HepG2 (cell line): Measurements from ENCODE around the gene GAREM1. TPM values are rescaled to one million over a fixed set of nuclear protein-coding genes. Genes with fewer than 3 reads are reported as not detected.

Source experiments
- ATAC-seq: fragments of 200-7000 bp; cut with Tn5 transposase; 3 replicates; pipeline ENCODE4 v1.9.1; 2020; ENCODE audit warnings: mild to moderate bottlenecking, moderate library complexity
- BruUV-seq: library from RNA; stranded (reverse); fragments of 400-500 nt; replicated peaks from 2 replicates; lab custom pipeline; 2021; lab: Mats Ljungman, UMichigan
- CTCF ChIA-PET: fragments of 300-600 bp; formaldehyde crosslinking; extraction: SDS; loops from one replicate; lab custom pipeline; 2021; ENCODE audit warnings: low total read pairs, inconsistent platforms, low intra/inter-chr PET ratio; lab: Yijun Ruan, JAX
- POLR2A ChIA-PET: fragments of 350-600 bp; sonication (Branson Sonifier 250); formaldehyde crosslinking; loops from one replicate; lab custom pipeline; 2020; ENCODE audit warnings: antibody characterized with exemption, inconsistent platforms; lab: Yijun Ruan, JAX
- DNase-seq: peaks from one replicate; pipeline ENCODE4 v3.0.0-alpha.2; 2015; ENCODE audit warnings: low spot score
- FAIRE-seq: peaks from 3 replicates; lab custom pipeline; 2011; peaks lifted over from hg19 to GRCh38; lab: Jason Lieb, UNC
- H2AFZ ChIP-seq: one replicate; pipeline ENCODE4 v1.6.1; 2011; ENCODE audit warnings: low read length, inconsistent platforms
- H3K27ac ChIP-seq: fragments of 300-600 bp; 3 replicates; pipeline ENCODE4 v1.8.0; 2011; ENCODE audit warnings: mixed run types, mild to moderate bottlenecking, mixed read lengths, low read length, inconsistent platforms; ENCODE audit not compliant: insufficient read depth; ENCODE audit errors: extremely low read length
- H3K27me3 ChIP-seq, 2 experiments: fragments of 200-600 bp in 1 of 2; 2 replicates in 1 of 2; 3 replicates in 1 of 2; pipeline versions ENCODE4 v1.6.0 to v1.8.0; 2011; ENCODE audit warnings: low read length in 2 of 2, mild to moderate bottlenecking in 2 of 2, moderate library complexity in 2 of 2, inconsistent platforms in 1 of 2; ENCODE audit not compliant: insufficient read depth in 2 of 2, control insufficient read depth in 1 of 2
- H3K36me3 ChIP-seq, 2 experiments: fragments of 200-600 bp in 1 of 2; replicated peaks in 1 of 2; 2 replicates in 1 of 2; 3 replicates in 1 of 2; pipeline versions ENCODE4 v1.5.1 to v1.8.0; 2011; ENCODE audit warnings: low read length in 2 of 2, inconsistent platforms in 1 of 2; ENCODE audit not compliant: insufficient read depth in 2 of 2, control insufficient read depth in 1 of 2
- H3K4me1 ChIP-seq: 2 replicates; pipeline ENCODE4 v1.5.1; 2012; ENCODE audit warnings: low read length, inconsistent platforms; ENCODE audit not compliant: insufficient read depth
- H3K4me2 ChIP-seq: 2 replicates; pipeline ENCODE4 v1.6.0; 2011; ENCODE audit warnings: low read depth, low read length, inconsistent platforms
- H3K4me3 ChIP-seq, 3 experiments: fragments of 200-600 bp in 1 of 3; sonication (generic), shearing (Covaris generic) in 1 of 3; replicated peaks in 1 of 3; 2 replicates each; pipeline ENCODE4 v1.5.1; 2011 to 2016; ENCODE audit warnings: low read length in 3 of 3, inconsistent platforms in 2 of 3, low read depth in 2 of 3, mild to moderate bottlenecking in 2 of 3, control low read depth in 1 of 3, mixed read lengths in 1 of 3; ENCODE audit not compliant: insufficient read depth in 1 of 3
- H3K79me2 ChIP-seq: one replicate; pipeline ENCODE4 v1.6.1; 2011; ENCODE audit warnings: low read length, inconsistent platforms; ENCODE audit not compliant: insufficient read depth
- H3K9ac ChIP-seq: 2 replicates; pipeline ENCODE4 v1.6.0; 2011; ENCODE audit warnings: mild to moderate bottlenecking, low read depth, low read length, inconsistent platforms; ENCODE audit not compliant: insufficient read depth
- H3K9me3 ChIP-seq: 2 replicates; pipeline ENCODE4 v1.5.1; 2012; ENCODE audit warnings: mild to moderate bottlenecking, low read length
- H4K20me1 ChIP-seq: 2 replicates; pipeline ENCODE4 v1.6.0; 2011; ENCODE audit warnings: inconsistent platforms, mild to moderate bottlenecking, low read length, moderate library complexity; ENCODE audit not compliant: insufficient read depth
- HNF4A ChIP-seq: sonication (generic); formaldehyde crosslinking; IDR thresholded peaks from 2 replicates; pipeline ENCODE4 v1.4.0; 2020; ENCODE audit warnings: missing genetic modification reagents
- KDM1A ChIP-seq: IDR thresholded peaks from 2 replicates; pipeline ENCODE4 v1.6.1; 2016; ENCODE audit warnings: missing compliant biosample characterization
- KLF12 ChIP-seq: sonication (generic); formaldehyde crosslinking; IDR thresholded peaks from 2 replicates; pipeline ENCODE4 v1.4.0; 2020; ENCODE audit warnings: missing genetic modification reagents, borderline replicate concordance
- NR2F1 ChIP-seq, 2 experiments: fragments of 450-650 bp in 1 of 2; formaldehyde crosslinking in 1 of 2; IDR thresholded peaks; 2 replicates each; pipeline versions ENCODE4 v1.5.0 to v1.6.1; 2016 to 2020; ENCODE audit warnings: mild to moderate bottlenecking in 1 of 2, missing compliant biosample characterization in 1 of 2, missing genetic modification reagents in 1 of 2, moderate library complexity in 1 of 2
- POLR2A ChIP-seq, 2 experiments: IDR thresholded peaks; 2 replicates each; pipeline ENCODE4 v1.6.1; 2011; ENCODE audit warnings: low read depth in 2 of 2, low read length in 2 of 2, mild to moderate bottlenecking in 1 of 2, moderate library complexity in 1 of 2; ENCODE audit not compliant: insufficient read depth in 1 of 2
- SCMH1 ChIP-seq: sonication (generic); formaldehyde crosslinking; IDR thresholded peaks from 2 replicates; pipeline ENCODE4 v1.9.0; 2021; ENCODE audit warnings: missing genetic modification reagents, mild to moderate bottlenecking, borderline replicate concordance
- ZKSCAN5 ChIP-seq: sonication (generic); formaldehyde crosslinking; IDR thresholded peaks from 2 replicates; pipeline ENCODE4 v1.5.1; 2020; ENCODE audit warnings: mild to moderate bottlenecking, missing genetic modification reagents
- ZNF10 ChIP-seq: sonication (generic); formaldehyde crosslinking; IDR thresholded peaks from 2 replicates; pipeline ENCODE4 v1.4.0; 2020; ENCODE audit warnings: mild to moderate bottlenecking, low read depth, missing genetic modification reagents, borderline replicate concordance
- ZNF367 ChIP-seq: sonication (generic); formaldehyde crosslinking; IDR thresholded peaks from 2 replicates; pipeline ENCODE4 v1.4.0; 2020; ENCODE audit warnings: missing genetic modification reagents, borderline replicate concordance
- ZNF614 ChIP-seq: IDR thresholded peaks from 2 replicates; pipeline ENCODE4 v1.6.1; 2018; ENCODE audit warnings: missing biosample characterization, missing genetic modification reagents, inconsistent platforms, borderline replicate concordance
- WGBS: methylation state at CpG from one replicate; pipeline ENCODE4 v1.1.6; 2017; ENCODE audit warnings: low lambda C conversion rate; 5-methylcytosine and 5-hydroxymethylcytosine counted together
- in situ Hi-C: cut with HindIII; loops from 2 replicates; pipeline ENCODE4 v1.10.0; 2017; ENCODE audit warnings: low pct_unique_long_range_greater_than_20kb; ENCODE audit not compliant: extremely low pct_ligation_motif_present
- intact Hi-C: fragments of 100-400 bp; cut with micrococcal nuclease; formaldehyde crosslinking; loops from one replicate; pipeline ENCODE4 v1.10.0; 2022; ENCODE audit not compliant: unreplicated experiment
- polyA plus RNA-seq, 8 experiments: library from polyadenylated mRNA; depleted of rRNA in 3 of 8; stranded (reverse) in 7 of 8; unstranded in 1 of 8; fragments of >200 nt; fragmentation: Illumina TruSeq in 4 of 8; extraction: Trizol in 4 of 8; gene quantifications; 2 replicates each; pipeline versions ENCODE4 v1.2.1 to v1.2.3, GENCODE V29; 2011 to 2016; ENCODE audit warnings: low read depth in 4 of 8, missing spikeins in 1 of 8, mixed read lengths in 1 of 8; ENCODE audit not compliant: insufficient read depth in 1 of 8
- total RNA-seq, 5 experiments: library from RNA; depleted of rRNA; stranded (reverse); fragments of >200 nt; fragmentation: Illumina TruSeq; extraction: Trizol; gene quantifications; 2 replicates each; pipeline ENCODE4 v1.2.3, GENCODE V29; 2016; ENCODE audit warnings: low read depth in 1 of 5

The GAREM1 gene
- total and polyA plus RNA-seq, 2 of the 13 experiments (the other 11 are each of a cell fraction or from before 2014, with no cell fraction given), result 2.5 to 2.9 TPM

DNA sequence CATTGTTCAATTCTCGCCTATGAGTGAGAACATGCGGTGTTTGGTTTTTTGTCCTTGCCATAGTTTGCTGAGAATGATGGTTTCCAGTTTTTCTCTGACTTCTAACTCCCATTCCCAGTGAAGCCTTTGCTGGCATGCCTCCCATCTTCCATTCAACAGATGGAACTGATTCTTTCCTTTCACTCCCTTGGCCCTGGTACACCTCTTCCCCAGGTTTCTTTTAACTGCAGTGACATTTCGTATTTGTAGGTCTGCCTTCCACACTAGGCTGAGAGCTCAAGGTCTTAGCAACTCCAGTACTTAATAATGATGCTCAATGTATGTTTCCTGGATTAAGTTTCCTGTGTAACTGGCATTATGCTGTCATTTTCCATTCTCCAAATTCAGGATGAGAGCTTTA is 48.5 kb downstream of the GAREM1 start:
- Histone ChIP-seq H3K4me1 (peaks cover 30% of the 10 kb centered on the region), H3K9ac (no peak overlapping the region), H3K36me3 (no peaks in the 10 kb centered on the region), H3K9me3 (no peaks in the 10 kb centered on the region), H3K27me3 (no peaks in the 10 kb centered on the region), H3K79me2 (no peaks in the 10 kb centered on the region), H2AFZ (no peak overlapping the region), H3K4me3 (no peak overlapping the region), H3K27ac (no peak overlapping the region), H4K20me1 (no peaks in the 10 kb centered on the region), H3K4me2 (no peak overlapping the region)
- TF ChIP-seq KLF12 (CRISPR knock-in tag), result no peak
- no peak for TF ChIP-seq NR2F1 (CRISPR knock-in tag; IDR thresholded peaks at IDR 0.05)
- TF ChIP-seq HNF4A (CRISPR knock-in tag), result no peak
- TF ChIP-seq SCMH1 (CRISPR knock-in tag), result no peak
- TF ChIP-seq ZNF367 (CRISPR knock-in tag), result no peak
- TF ChIP-seq ZNF614 (CRISPR knock-in tag), result no peak
- no peak for TF ChIP-seq POLR2A (IDR thresholded peaks at IDR 0.05; ENCODE audit: insufficient read depth in 1 of 2, low read depth in 2 of 2, low read length in 2 of 2)
- no peak for TF ChIP-seq ZKSCAN5 (CRISPR knock-in tag)
- TF ChIP-seq ZNF10 (CRISPR knock-in tag), result no peak
- no peak for TF ChIP-seq KDM1A (CRISPR knock-in tag)
- ATAC-seq, result no peak
- no TSS peak for BruUV-seq
- no peak for FAIRE-seq
- WGBS, result 96% methylated on average over 3 of the region's 3 CpGs
- in situ Hi-C loops (no loop called here), intact Hi-C loops (no loop called here)
- POLR2A ChIA-PET, result no interaction called here
- DNase-seq, result no peak
- CTCF ChIA-PET, result no interaction called here
